GM12891 (cell line): ENCODE results near the gene SMAD6.

Experiments used
- POLR2A ChIP-seq: IDR thresholded peaks from 2 replicates; pipeline ENCODE4 v1.6.1; 2011; ENCODE audit warnings: low read depth, low read length, control low read depth
- POLR2AphosphoS5 ChIP-seq: IDR thresholded peaks from 2 replicates; pipeline ENCODE4 v1.6.1; 2011; ENCODE audit warnings: low read depth, low read length, control low read depth
- POU2F2 ChIP-seq: IDR thresholded peaks from 2 replicates; pipeline ENCODE4 v1.6.1; 2011; ENCODE audit warnings: low read depth, mild to moderate bottlenecking, control low read depth, low read length, moderate library complexity
- TAF1 ChIP-seq: IDR thresholded peaks from 2 replicates; pipeline ENCODE4 v1.6.1; 2011; ENCODE audit warnings: low read depth, low read length, control low read depth

- TF ChIP-seq POLR2AphosphoS5 (no peak), POLR2A (no peak), TAF1 (no peak), POU2F2 (no peak)
Observed at GRCh38 chr15:66674756-66675155, 27.3 kb upstream of the SMAD6 start.
